Keratinocyte (primary cell): ENCODE measurements around the gene C4B.

Experiments used
- CTCF ChIP-seq, 3 experiments: IDR thresholded peaks in 1 of 3; conservative IDR thresholded peaks in 1 of 3; optimal IDR thresholded peaks in 1 of 3; 2 replicates in 2 of 3; 3 replicates in 1 of 3; pipeline versions ENCODE3 to v1.5.1; 2011; ENCODE audit warnings: low read length in 3 of 3, mild to moderate bottlenecking in 3 of 3, moderate library complexity in 2 of 3, control low read depth in 1 of 3, inconsistent platforms in 1 of 3; ENCODE audit not compliant: insufficient read depth in 2 of 3; ENCODE audit errors: extremely low read depth in 1 of 3
- EZH2 ChIP-seq: IDR thresholded peaks from one replicate; pipeline ENCODE4 v1.6.1; 2012; ENCODE audit warnings: inconsistent platforms, mild to moderate bottlenecking, low read length, moderate library complexity

GRCh38 chr6:31970604-31971271, 43.9 kb upstream of the C4B start:
- TF ChIP-seq CTCF (optimal IDR thresholded peaks at IDR 0.05 in 1 of 3, IDR thresholded peaks at IDR 0.05 in 1 of 3, conservative IDR thresholded peaks at IDR 0.05 in 1 of 3; ENCODE audit: extremely low read depth in 1 of 3, insufficient read depth in 2 of 3, low read length in 3 of 3) (no peak), EZH2 (no peak)
